Kidney (tissue), 14 donors: ENCODE data around the gene INSIG2. TPM values are rescaled to one million over a fixed set of nuclear protein-coding genes. Genes with fewer than 3 reads are reported as not detected.
"Not testable (repeated sequence)": the region's sequence is repeated elsewhere in the genome, so short reads cannot be mapped to it uniquely, and the experiment has no call there.

Source experiments
- DNase-seq, 5 donors: peaks; one replicate each; pipeline ENCODE4 v3.0.0-alpha.2; 2013 to 2020
- FAIRE-seq: peaks from 2 replicates; lab custom pipeline; 2012; peaks lifted over from hg19 to GRCh38; lab: Jason Lieb, UNC
- H3K27ac ChIP-seq, 2 donors: one replicate each; pipeline ENCODE4 v1.7.0; 2013; ENCODE audit warnings: low read depth in 2 of 2, low read length in 2 of 2, inconsistent platforms in 1 of 2
- H3K27me3 ChIP-seq: one replicate; pipeline ENCODE4 v1.7.1; 2013; ENCODE audit warnings: low read length, inconsistent platforms; ENCODE audit not compliant: control insufficient read depth, insufficient read depth
- H3K36me3 ChIP-seq, 3 donors: one replicate each; pipeline versions ENCODE4 v1.7.0 to v1.7.1; 2013; ENCODE audit warnings: low read length in 3 of 3, control low read depth in 1 of 3, inconsistent platforms in 1 of 3; ENCODE audit not compliant: insufficient read depth in 3 of 3, control insufficient read depth in 2 of 3
- H3K4me1 ChIP-seq, 3 donors: one replicate each; pipeline versions ENCODE4 v1.7.0 to v1.7.1; 2013; ENCODE audit warnings: low read length in 3 of 3, inconsistent platforms in 1 of 3, low read depth in 1 of 3; ENCODE audit not compliant: control insufficient read depth in 2 of 3, insufficient read depth in 2 of 3
- H3K4me3 ChIP-seq, 3 donors: one replicate each; pipeline versions ENCODE4 v1.7.0 to v1.8.1; 2013; ENCODE audit warnings: low read length in 3 of 3, control low read depth in 1 of 3, inconsistent platforms in 1 of 3
- H3K9ac ChIP-seq, 3 donors: one replicate each; pipeline versions ENCODE4 v1.7.0 to v1.7.1; 2013; ENCODE audit warnings: low read length in 3 of 3, control low read depth in 1 of 3, inconsistent platforms in 1 of 3
- H3K9me3 ChIP-seq, 3 donors: one replicate each; pipeline versions ENCODE4 v1.7.0 to v1.7.1; 2013; ENCODE audit warnings: low read length in 3 of 3, control low read depth in 1 of 3, inconsistent platforms in 1 of 3; ENCODE audit not compliant: control insufficient read depth in 2 of 3, insufficient read depth in 1 of 3
- intact Hi-C: fragments of 100-400 bp; cut with DNase I; formaldehyde crosslinking; loops from one replicate; pipeline ENCODE4 v1.11.1; 2022
- polyA plus RNA-seq: library from polyadenylated mRNA; stranded (reverse); fragments of 350-450 nt; fragmentation: Illumina TruSeq; extraction: RNeasy Lipid Tissue Mini Kit (QIAGEN cat#74804); gene quantifications from one replicate; pipeline ENCODE4 v1.2.3, GENCODE V29; 2014; ENCODE audit warnings: low read depth, low replicate concordance; ENCODE audit not compliant: insufficient read depth
- total RNA-seq: library from RNA; stranded (reverse); fragmentation: NEBNext Ultra II Directional; extraction: Animal tissue kit (Norgen Biotek cat#: 25700); gene quantifications from one replicate; pipeline ENCODE4 v1.2.1, GENCODE V29; 2021
- TF ChIP-seq, protein P1 (sequence below): IDR thresholded peaks from 3 replicates; pipeline ENCODE4 v1.5.1; 2012; ENCODE audit warnings: mild to moderate bottlenecking, moderate library complexity, borderline replicate concordance; ENCODE audit not compliant: insufficient read depth; ENCODE audit errors: extremely low read depth
- donor health status: control.
- donor health status: control.
- donor health status: control.
- donor health status: control.
- donor health status: control.
- donor health status: DM: yes; HTN: yes; CAD: no.
- donor health status: Normal renal cell carcinoma (clear cell type).

The INSIG2 gene
- total and polyA plus RNA-seq, 2 donors from 2014 or later, result 18.4 to 29.0 TPM

DNA sequence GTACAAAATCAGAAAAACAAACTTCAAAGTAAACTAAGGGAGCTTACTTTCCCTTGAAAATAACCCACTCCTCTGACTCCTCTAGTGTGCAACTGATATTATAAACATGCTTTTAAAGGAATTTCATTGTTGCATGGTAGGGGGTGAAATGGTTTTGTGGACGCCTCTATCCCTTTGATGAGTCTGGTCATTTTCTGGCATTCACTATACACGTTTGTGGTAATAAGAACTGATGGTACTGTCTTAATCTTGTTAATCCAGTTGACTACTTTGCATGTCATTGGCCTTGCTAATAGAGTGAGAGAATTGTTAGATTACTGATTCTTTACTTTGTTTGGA lies 2.8 kb downstream of the INSIG2 start:
- FAIRE-seq, result no peak

DNA sequence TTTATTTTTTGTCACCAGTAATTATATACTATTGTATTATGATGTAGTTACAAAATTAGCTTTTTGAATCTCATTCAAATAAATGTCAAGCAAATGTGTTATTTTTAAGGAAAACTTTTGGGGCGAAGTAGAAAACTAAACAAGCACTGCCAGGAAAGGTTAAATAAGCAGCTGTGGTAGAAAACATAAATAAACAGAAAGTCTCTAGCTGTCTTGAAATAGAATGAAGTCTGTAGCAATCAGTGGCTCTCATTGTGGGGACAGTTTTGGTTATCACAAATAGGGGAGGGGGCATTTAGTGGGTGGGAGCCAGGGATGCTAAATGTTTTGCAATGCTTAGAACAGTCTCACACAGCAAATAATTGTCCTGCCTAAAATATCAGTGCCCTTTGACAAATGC lies 3.4 kb downstream of the INSIG2 start:
- no peak overlapping the region for H3K4me3 ChIP-seq
- no peak overlapping the region for H3K27ac ChIP-seq
- intact Hi-C loops, result no loop called here
- DNase-seq, result peak in 1 of 5 donors; percentile 12
- H3K27me3 ChIP-seq, result no peaks in the 10 kb centered on the region
- no peak overlapping the region for H3K9ac ChIP-seq
- no peaks in the 10 kb centered on the region for H3K36me3 ChIP-seq
- TF ChIP-seq, protein P1, sequence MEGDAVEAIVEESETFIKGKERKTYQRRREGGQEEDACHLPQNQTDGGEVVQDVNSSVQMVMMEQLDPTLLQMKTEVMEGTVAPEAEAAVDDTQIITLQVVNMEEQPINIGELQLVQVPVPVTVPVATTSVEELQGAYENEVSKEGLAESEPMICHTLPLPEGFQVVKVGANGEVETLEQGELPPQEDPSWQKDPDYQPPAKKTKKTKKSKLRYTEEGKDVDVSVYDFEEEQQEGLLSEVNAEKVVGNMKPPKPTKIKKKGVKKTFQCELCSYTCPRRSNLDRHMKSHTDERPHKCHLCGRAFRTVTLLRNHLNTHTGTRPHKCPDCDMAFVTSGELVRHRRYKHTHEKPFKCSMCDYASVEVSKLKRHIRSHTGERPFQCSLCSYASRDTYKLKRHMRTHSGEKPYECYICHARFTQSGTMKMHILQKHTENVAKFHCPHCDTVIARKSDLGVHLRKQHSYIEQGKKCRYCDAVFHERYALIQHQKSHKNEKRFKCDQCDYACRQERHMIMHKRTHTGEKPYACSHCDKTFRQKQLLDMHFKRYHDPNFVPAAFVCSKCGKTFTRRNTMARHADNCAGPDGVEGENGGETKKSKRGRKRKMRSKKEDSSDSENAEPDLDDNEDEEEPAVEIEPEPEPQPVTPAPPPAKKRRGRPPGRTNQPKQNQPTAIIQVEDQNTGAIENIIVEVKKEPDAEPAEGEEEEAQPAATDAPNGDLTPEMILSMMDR, result no peak
- no peaks in the 10 kb centered on the region for H3K9me3 ChIP-seq
- no peak for FAIRE-seq
- H3K4me1 ChIP-seq, result peaks cover 0 to 7% (median 6%) of the 10 kb centered on the region in 3 donors

More for the DNA sequence above, 2.8 kb downstream of the INSIG2 start:
- H3K9me3 ChIP-seq, result no peaks in the 10 kb centered on the region
- H3K4me1 ChIP-seq, result peaks cover 0 to 7% (median 6%) of the 10 kb centered on the region in 3 donors
- no peak for DNase-seq
- intact Hi-C loops, result no loop called here
- no peak overlapping the region for H3K4me3 ChIP-seq
- TF ChIP-seq, protein P1, result no peak
- H3K36me3 ChIP-seq, result no peaks in the 10 kb centered on the region
- no peak overlapping the region for H3K27ac ChIP-seq
- no peak overlapping the region for H3K9ac ChIP-seq
- H3K27me3 ChIP-seq, result no peaks in the 10 kb centered on the region

DNA sequence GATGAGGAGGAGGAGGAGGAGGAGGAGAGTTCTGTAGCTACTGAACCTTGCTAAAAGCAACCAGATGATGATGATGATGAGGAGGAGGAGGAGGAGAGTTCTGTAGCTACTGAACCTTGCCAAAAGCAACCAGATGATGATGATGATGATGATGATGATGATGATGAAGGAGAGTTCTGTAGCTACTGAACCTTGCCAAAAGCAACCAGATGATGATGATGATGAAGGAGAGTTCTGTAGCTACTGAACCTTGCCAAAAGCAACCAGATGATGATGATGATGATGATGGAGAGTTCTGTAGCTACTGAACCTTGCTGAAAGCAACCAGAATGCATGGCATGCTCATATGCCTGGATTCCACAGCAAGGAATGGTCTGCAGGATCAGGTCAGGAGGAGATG lies 5.8 kb downstream of the INSIG2 start:
- DNase-seq, intact Hi-C loops: not testable (repeated sequence)

DNA sequence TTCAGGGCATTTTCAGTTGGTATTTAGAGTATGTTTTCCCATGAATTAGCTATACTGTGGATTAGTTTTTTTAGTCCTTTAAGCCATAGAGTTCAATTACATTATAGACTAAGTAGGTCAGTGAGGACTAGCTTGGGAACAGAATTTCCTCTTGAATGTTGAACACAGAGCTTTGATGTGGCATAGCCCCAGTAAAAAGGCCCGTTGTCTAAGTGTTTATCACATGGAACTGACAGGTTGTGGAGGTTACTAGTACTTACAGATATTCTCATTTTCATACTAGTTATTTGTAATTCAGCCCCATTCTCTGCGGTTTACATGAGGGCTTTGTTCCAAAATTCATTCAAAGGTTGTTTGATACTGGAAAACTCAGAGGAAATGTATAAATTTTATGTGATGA lies 6.2 kb downstream of the INSIG2 start:
- Histone ChIP-seq H3K9ac (no peak overlapping the region), H3K9me3 (no peaks in the 10 kb centered on the region), H3K4me1 (peaks cover 0 to 7% (median 6%) of the 10 kb centered on the region in 3 donors), H3K27ac (no peak overlapping the region), H3K4me3 (no peak overlapping the region), H3K36me3 (no peaks in the 10 kb centered on the region), H3K27me3 (no peaks in the 10 kb centered on the region)
- TF ChIP-seq, protein P1, result no peak
- DNase-seq, result no peak
- no peak for FAIRE-seq
- intact Hi-C loops, result no loop called here

More for the DNA sequence above, 5.8 kb downstream of the INSIG2 start:
- not testable (repeated sequence) for H3K27me3 ChIP-seq, H3K9ac ChIP-seq, H3K36me3 ChIP-seq, FAIRE-seq, H3K4me1 ChIP-seq, H3K9me3 ChIP-seq, H3K4me3 ChIP-seq, H3K27ac ChIP-seq
